H9 (cell line): ENCODE measurements around the gene AMELX. TPM values are rescaled to one million over a fixed set of nuclear protein-coding genes. Genes with fewer than 3 reads are reported as not detected.

Experiments used
- DNase-seq: peaks from one replicate; pipeline ENCODE4 v3.0.0-alpha.2; 2017
- H2AFZ ChIP-seq: one replicate; pipeline ENCODE4 v1.6.1; 2013; ENCODE audit warnings: mild to moderate bottlenecking, low read length, control low read depth, moderate library complexity
- H2AK5ac ChIP-seq: 2 replicates; pipeline ENCODE4 v1.6.1; 2013; ENCODE audit warnings: low read length, control low read depth, mixed read lengths; ENCODE audit not compliant: insufficient read length
- H2BK120ac ChIP-seq: one replicate; pipeline ENCODE4 v1.6.1; 2013; ENCODE audit warnings: low read depth, mild to moderate bottlenecking, low read length, control low read depth, inconsistent platforms; ENCODE audit not compliant: poor library complexity, severe bottlenecking
- H2BK12ac ChIP-seq: 2 replicates; pipeline ENCODE4 v1.6.1; 2013; ENCODE audit warnings: low read length, control low read depth, mixed read lengths, low read depth; ENCODE audit not compliant: insufficient read length
- H2BK15ac ChIP-seq: 2 replicates; pipeline ENCODE4 v1.6.1; 2013; ENCODE audit warnings: low read depth, low read length, control low read depth
- H2BK20ac ChIP-seq: one replicate; pipeline ENCODE4 v1.6.1; 2013; ENCODE audit warnings: low read depth, mild to moderate bottlenecking, low read length, control low read depth, inconsistent platforms; ENCODE audit not compliant: poor library complexity, severe bottlenecking
- H2BK5ac ChIP-seq: 2 replicates; pipeline ENCODE4 v1.6.1; 2013; ENCODE audit warnings: low read length, control low read depth, mixed read lengths; ENCODE audit not compliant: insufficient read length
- H3K14ac ChIP-seq: 2 replicates; pipeline ENCODE4 v1.6.1; 2013; ENCODE audit warnings: low read length, control low read depth; ENCODE audit not compliant: insufficient read depth
- H3K18ac ChIP-seq: 2 replicates; pipeline ENCODE4 v1.6.1; 2013; ENCODE audit warnings: low read depth, mild to moderate bottlenecking, mixed read lengths, low read length, control low read depth; ENCODE audit not compliant: insufficient read length
- H3K23ac ChIP-seq: 2 replicates; pipeline ENCODE4 v1.6.1; 2013; ENCODE audit warnings: low read length, control low read depth, mixed read lengths, low read depth; ENCODE audit not compliant: insufficient read length
- H3K23me2 ChIP-seq: 2 replicates; pipeline ENCODE4 v1.6.1; 2013; ENCODE audit warnings: low read depth, mild to moderate bottlenecking, mixed read lengths, low read length, control low read depth; ENCODE audit not compliant: insufficient read length, poor library complexity, severe bottlenecking
- H3K27ac ChIP-seq: 2 replicates; pipeline ENCODE4 v1.5.1; 2013; ENCODE audit warnings: low read length, control low read depth, mixed read lengths, low read depth; ENCODE audit not compliant: insufficient read length
- H3K27me3 ChIP-seq: 2 replicates; pipeline ENCODE4 v1.6.1; 2013; ENCODE audit warnings: low read length, control low read depth, inconsistent platforms; ENCODE audit not compliant: insufficient read depth
- H3K4ac ChIP-seq: 2 replicates; pipeline ENCODE4 v1.6.1; 2013; ENCODE audit warnings: low read depth, mild to moderate bottlenecking, control low read depth, inconsistent platforms, low read length, moderate library complexity
- H3K4me1 ChIP-seq: 2 replicates; pipeline ENCODE4 v1.6.1; 2013; ENCODE audit warnings: low read length, control low read depth, inconsistent platforms; ENCODE audit not compliant: insufficient read depth
- H3K4me2 ChIP-seq: 2 replicates; pipeline ENCODE4 v1.6.1; 2013; ENCODE audit warnings: low read length, control low read depth, mixed read lengths; ENCODE audit not compliant: insufficient read length, insufficient read depth
- H3K56ac ChIP-seq: 2 replicates; pipeline ENCODE4 v1.6.1; 2013; ENCODE audit warnings: low read depth, mild to moderate bottlenecking, mixed read lengths, low read length, control low read depth; ENCODE audit not compliant: insufficient read length
- H3K79me1 ChIP-seq: 2 replicates; pipeline ENCODE4 v1.6.1; 2013; ENCODE audit warnings: low read depth, mild to moderate bottlenecking, moderate library complexity, low read length, control low read depth, inconsistent platforms; ENCODE audit not compliant: insufficient read depth, poor library complexity, severe bottlenecking
- H3K79me2 ChIP-seq: 2 replicates; pipeline ENCODE4 v1.6.1; 2013; ENCODE audit warnings: low read length, control low read depth, inconsistent platforms; ENCODE audit not compliant: insufficient read depth
- H3K9ac ChIP-seq: 2 replicates; pipeline ENCODE4 v1.6.1; 2013; ENCODE audit warnings: low read length, control low read depth, mixed read lengths; ENCODE audit not compliant: insufficient read length; ENCODE audit errors: extremely low read depth
- H3K9me3 ChIP-seq: one replicate; pipeline ENCODE4 v1.6.1; 2013; ENCODE audit warnings: low read depth, low read length, inconsistent platforms; ENCODE audit not compliant: control insufficient read depth
- H3T11ph ChIP-seq: one replicate; pipeline ENCODE4 v1.6.1; 2013; ENCODE audit warnings: mild to moderate bottlenecking, low read length, control low read depth, inconsistent platforms
- H4K20me1 ChIP-seq: one replicate; pipeline ENCODE4 v1.6.1; 2013; ENCODE audit not compliant: control insufficient read depth, insufficient read length, insufficient read depth
- H4K5ac ChIP-seq: 2 replicates; pipeline ENCODE4 v1.6.1; 2013; ENCODE audit warnings: low read depth, mild to moderate bottlenecking, mixed read lengths, low read length, control low read depth; ENCODE audit not compliant: insufficient read length
- H4K8ac ChIP-seq: replicated peaks from 2 replicates; pipeline ENCODE4 v1.6.1; 2013; ENCODE audit warnings: low read length, control low read depth, mixed read lengths, low read depth; ENCODE audit not compliant: insufficient read length
- H4K91ac ChIP-seq: 2 replicates; pipeline ENCODE4 v1.6.1; 2013; ENCODE audit warnings: low read depth, mild to moderate bottlenecking, moderate library complexity, mixed read lengths, low read length, control low read depth; ENCODE audit not compliant: insufficient read length
- H3K27ac Mint-ChIP-seq, 3 experiments: 2 replicates in 2 of 3; 3 replicates in 1 of 3; pipeline ENCODE4 v1.8.0; 2020 to 2021; ENCODE audit warnings: mixed read lengths in 3 of 3, mild to moderate bottlenecking in 1 of 3, moderate library complexity in 1 of 3
- H3K27me3 Mint-ChIP-seq: 2 replicates; pipeline ENCODE4 v1.8.0; 2021; ENCODE audit warnings: low read depth, mild to moderate bottlenecking, moderate library complexity, mixed read lengths
- H3K36me3 Mint-ChIP-seq, 3 experiments: 2 replicates in 2 of 3; 3 replicates in 1 of 3; pipeline ENCODE4 v1.8.0; 2020 to 2021; ENCODE audit warnings: low read depth in 3 of 3, mixed read lengths in 3 of 3; ENCODE audit not compliant: insufficient read depth in 1 of 3
- H3K4me1 Mint-ChIP-seq, 2 experiments: 2 replicates each; pipeline ENCODE4 v1.8.0; 2020; ENCODE audit warnings: mixed read lengths in 2 of 2
- H3K4me3 Mint-ChIP-seq, 2 experiments: 2 replicates in 1 of 2; 3 replicates in 1 of 2; pipeline ENCODE4 v1.8.0; 2020 to 2021; ENCODE audit warnings: mild to moderate bottlenecking in 2 of 2, mixed read lengths in 2 of 2, moderate library complexity in 1 of 2
- H3K9me3 Mint-ChIP-seq, 2 experiments: 2 replicates in 1 of 2; 3 replicates in 1 of 2; pipeline ENCODE4 v1.8.0; 2020; ENCODE audit warnings: mild to moderate bottlenecking in 2 of 2, mixed read lengths in 2 of 2, moderate library complexity in 1 of 2
- whole genome bisulfite sequencing: extraction: QIAGEN DNeasy Blood & Tissue Kit; methylation state at CpG from one replicate; pipeline ENCODE4 v1.1.7; 2013; ENCODE audit warnings: missing lambda C conversion rate, low lambda C conversion rate, mixed read lengths; ENCODE audit not compliant: insufficient read length; ENCODE audit errors: extremely low coverage; 5-methylcytosine and 5-hydroxymethylcytosine counted together
- microRNA-seq: library from miRNA; unstranded; fragments of <30 nt; microRNA quantifications from one replicate; pipeline ENCODE4, GENCODE V29; 2020; ENCODE audit warnings: borderline microRNAs expressed
- total RNA-seq: library from RNA; stranded (reverse); gene quantifications from 2 replicates; pipeline ENCODE4 v1.2.1, GENCODE V29; 2021
- TF ChIP-seq, protein P1 (sequence below): fragments of 200-600 bp; sonication (generic); conservative IDR thresholded peaks from 3 replicates; pipeline ENCODE4 v1.8.0; 2021; ENCODE audit warnings: antibody characterized with exemption, mild to moderate bottlenecking

The AMELX gene
- total RNA-seq, 1 experiment from 2014 or later = not detected

DNA sequence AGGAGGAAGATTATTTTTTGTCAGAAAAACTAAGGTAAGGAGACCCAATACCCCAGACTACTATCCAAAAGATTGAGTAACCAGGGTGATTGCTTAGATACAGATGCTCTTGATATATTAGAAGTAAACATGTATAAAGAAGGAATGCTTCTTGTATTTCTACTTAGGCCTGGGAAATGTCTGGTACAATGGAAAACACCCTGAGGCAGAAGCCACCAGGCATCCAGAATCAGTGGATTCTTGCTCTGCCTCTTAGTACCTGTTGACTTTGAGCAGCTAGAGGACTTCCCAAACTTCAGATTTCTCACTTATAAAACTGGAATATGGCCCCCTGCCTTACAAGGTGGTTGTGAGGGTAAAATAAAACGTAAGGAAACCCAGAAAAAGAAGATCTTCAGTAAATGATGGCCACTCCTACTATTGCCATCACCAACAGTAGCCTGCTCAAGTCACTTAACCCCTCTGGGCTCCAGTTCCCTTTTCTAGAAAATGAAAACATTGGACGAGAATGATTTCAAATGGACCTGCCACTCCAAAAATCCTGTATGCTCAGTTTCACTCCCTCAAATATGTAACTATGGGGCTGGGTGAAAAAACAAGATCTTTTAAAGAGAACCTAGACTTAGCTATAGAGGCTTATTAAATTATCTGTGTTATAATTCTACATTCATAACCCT is 56.6 kb downstream of the AMELX start:
- Histone ChIP-seq H3K9me3 (no peaks in the 10 kb centered on the region), H2BK120ac (no peak overlapping the region), H3K56ac (no peak overlapping the region), H3K4me2 (no peak overlapping the region), H3K18ac (no peak overlapping the region), H2AFZ (no peak overlapping the region), H3K23ac (no peak overlapping the region), H4K20me1 (no peaks in the 10 kb centered on the region), H3K4me1 (peaks cover 3% of the 10 kb centered on the region; the same call in 1 of the 2 replicates), H3K9ac (no peak overlapping the region), H3K4ac (no peak overlapping the region), H3K79me1 (no peaks in the 10 kb centered on the region), H2BK5ac (no peak overlapping the region), H3K23me2 (no peaks in the 10 kb centered on the region), H3K79me2 (no peaks in the 10 kb centered on the region), H3K14ac (no peak overlapping the region), H4K5ac (no peak overlapping the region), H4K91ac (no peak overlapping the region), H3K27me3 (no peaks in the 10 kb centered on the region), H4K8ac (no peak overlapping the region), H2AK5ac (no peak overlapping the region), H2BK15ac (no peak overlapping the region), H3T11ph (no peak overlapping the region), H3K27ac (no peak overlapping the region), H2BK20ac (no peak overlapping the region), H2BK12ac (no peak overlapping the region)
- Mint-ChIP-seq H3K9me3 (peaks cover 30 to 41% of the 10 kb centered on the region in 2 experiments), H3K27me3 (peaks cover 3% of the 10 kb centered on the region; the same call in 1 of the 2 replicates), H3K27ac (no peak overlapping the region), H3K36me3 (no peaks in the 10 kb centered on the region; a peak in 2 of 7 replicates), H3K4me1 (peaks cover 0 to 6% of the 10 kb centered on the region in 2 experiments; a peak in 2 of 4 replicates), H3K4me3 (no peak overlapping the region)
- no CpG with 5 or more reads among the region's 2 CpGs for WGBS
- TF ChIP-seq, protein P1, sequence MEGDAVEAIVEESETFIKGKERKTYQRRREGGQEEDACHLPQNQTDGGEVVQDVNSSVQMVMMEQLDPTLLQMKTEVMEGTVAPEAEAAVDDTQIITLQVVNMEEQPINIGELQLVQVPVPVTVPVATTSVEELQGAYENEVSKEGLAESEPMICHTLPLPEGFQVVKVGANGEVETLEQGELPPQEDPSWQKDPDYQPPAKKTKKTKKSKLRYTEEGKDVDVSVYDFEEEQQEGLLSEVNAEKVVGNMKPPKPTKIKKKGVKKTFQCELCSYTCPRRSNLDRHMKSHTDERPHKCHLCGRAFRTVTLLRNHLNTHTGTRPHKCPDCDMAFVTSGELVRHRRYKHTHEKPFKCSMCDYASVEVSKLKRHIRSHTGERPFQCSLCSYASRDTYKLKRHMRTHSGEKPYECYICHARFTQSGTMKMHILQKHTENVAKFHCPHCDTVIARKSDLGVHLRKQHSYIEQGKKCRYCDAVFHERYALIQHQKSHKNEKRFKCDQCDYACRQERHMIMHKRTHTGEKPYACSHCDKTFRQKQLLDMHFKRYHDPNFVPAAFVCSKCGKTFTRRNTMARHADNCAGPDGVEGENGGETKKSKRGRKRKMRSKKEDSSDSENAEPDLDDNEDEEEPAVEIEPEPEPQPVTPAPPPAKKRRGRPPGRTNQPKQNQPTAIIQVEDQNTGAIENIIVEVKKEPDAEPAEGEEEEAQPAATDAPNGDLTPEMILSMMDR = no peak
- no peak for DNase-seq

Small RNAs within 50 kb of the gene (microRNA-seq; reads per million reads assigned to microRNA genes)
- gene MIR548AX = not detected

Other genes with a start within 250 kb of the AMELX start
- 39.2 and 44.4 TPM in 2 replicates for gene HCCS, start 182.1 kb upstream of the AMELX start, total RNA-seq